ENCODE results near the gene HDHD3.

- TF ChIP-seq EZH2phosphoT487 (IDR thresholded peaks at IDR 0.05; ENCODE audit: borderline replicate concordance, low read length): no peak
- TF ChIP-seq CTCF (IDR thresholded peaks at IDR 0.05; ENCODE audit: low read depth, low read length, poor library complexity, severe bottlenecking): no peak
These were observed 27.7 kb downstream of the HDHD3 start for GRCh38 chr9:113349066-113349444.

Data from DOHH2 (cell line).